Measurements from ENCODE around the gene CCDC182.

Gene CCDC182

DNA sequence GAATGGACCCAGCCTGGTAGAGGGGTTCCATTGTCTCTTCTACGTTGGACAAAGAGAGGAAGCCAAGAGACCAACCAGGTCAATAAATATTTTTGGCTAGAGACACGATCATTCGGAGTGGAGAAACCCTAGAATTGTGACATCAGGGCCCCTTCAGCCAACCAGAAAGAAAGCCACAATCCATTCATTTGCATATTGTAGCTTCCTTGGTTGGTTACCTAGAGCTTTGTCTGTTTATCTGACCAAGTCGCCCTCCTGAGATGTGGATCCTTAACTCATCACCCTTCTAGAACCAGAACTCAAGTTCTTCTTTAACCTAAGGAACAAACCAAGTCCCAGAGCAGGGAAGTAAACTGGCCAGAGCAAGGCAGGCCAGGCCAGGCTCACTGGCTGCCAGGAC, at the start of gene CCDC182:
CCDC182 (minus strand) TSS at position 58 of the 400 bp plus-strand sequence; CDS start at position 31, 27 bp downstream.
- no peak for DNase-seq

- no peak for DNase-seq
Observed at GRCh38 chr17:57794841-57795240, 49.7 kb upstream of the CCDC182 start.

DNA sequence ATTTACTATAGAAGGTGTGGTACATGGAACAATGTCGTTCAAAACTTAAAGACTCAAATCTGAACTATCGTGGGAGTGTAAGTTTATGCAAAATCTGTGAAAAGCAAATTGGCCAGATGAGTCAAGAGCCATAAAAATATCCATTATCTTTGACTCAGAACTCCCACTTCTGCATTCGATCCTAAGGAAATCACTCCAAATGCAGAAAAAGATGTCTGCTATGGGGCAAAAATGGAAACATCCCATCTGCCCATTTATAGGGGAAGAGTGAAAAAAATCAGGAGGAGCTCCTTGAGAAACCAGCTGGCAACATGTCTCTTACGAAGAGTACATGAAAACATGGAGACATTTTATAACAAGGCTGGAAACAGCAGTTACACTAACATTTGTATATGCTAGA, 43.6 kb upstream of the CCDC182 start:
- DNase-seq: no peak

GRCh38 chr17:57785022-57785421, 39.9 kb upstream of the CCDC182 start:
- DNase-seq: no peak

DNA sequence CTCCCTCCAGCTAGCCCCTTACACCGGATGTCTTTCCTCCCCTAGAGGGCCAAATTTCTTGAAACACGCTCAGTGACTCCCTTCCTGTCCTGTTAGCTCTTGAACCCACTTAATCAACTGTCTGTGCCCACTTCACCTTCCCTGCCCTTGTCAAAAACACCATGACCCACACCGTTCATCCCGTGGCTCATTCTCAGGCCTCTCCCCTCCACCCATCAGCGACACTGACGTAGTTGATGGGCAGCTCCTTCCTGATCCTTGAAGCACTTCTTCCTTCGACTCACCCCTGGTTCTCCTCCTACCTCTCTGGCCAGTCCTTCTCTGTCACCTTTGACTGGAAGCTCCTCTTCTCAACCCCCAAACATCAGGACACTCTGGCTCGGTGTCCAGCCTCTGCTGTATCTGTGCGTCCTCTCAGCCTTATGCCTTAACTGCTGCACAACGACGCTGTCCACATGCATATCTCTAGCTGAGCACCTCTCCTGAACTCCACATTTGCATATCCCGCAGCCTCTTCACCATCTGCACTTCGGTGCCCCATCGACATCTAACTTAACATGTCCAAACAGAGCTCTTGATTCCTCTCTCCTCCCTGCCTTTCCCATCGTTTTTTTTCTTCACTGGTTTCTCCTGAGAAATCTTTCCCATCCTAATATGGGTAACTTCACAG, 39.3 kb upstream of the CCDC182 start:
- DNase-seq: no peak

GRCh38 chr17:57783338-57783742, 38.2 kb upstream of the CCDC182 start:
- DNase-seq: no peak

DNA sequence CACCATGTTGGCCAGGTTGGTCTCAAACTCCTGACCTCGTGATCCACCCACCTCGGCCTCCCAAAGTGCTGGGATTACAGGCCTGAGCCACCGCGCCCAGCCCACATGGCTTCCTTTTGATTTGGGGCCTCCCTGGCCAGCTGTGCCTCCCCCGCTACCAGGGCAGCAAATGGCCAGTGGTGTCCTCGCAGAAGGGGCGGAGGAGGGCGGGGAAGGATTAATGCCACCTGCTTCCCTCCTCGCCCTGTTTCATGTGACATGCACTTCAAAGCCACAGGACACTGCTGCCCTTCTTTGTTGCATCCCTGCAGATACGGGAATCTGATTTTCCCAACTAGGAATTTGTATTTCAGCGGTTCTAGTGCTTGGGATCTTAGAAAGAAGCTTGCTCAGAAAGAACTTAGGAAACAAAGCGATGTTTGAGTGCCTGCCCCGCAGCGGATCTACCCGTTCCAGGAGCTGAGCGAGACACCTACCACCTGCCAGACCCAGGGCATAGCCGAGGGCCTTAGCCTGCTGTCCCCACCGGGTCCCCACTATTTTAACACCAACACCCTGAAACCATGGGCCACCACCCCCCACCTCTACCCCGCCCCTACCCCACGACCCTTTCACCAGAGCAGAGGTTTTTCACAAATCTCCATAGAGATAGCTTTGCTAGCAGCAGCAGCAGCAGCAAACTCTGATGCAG, 37.7 kb upstream of the CCDC182 start:
- DNase-seq: no peak

- no peak for DNase-seq
Observed at GRCh38 chr17:57782062-57782490, 37.0 kb upstream of the CCDC182 start.

DNA sequence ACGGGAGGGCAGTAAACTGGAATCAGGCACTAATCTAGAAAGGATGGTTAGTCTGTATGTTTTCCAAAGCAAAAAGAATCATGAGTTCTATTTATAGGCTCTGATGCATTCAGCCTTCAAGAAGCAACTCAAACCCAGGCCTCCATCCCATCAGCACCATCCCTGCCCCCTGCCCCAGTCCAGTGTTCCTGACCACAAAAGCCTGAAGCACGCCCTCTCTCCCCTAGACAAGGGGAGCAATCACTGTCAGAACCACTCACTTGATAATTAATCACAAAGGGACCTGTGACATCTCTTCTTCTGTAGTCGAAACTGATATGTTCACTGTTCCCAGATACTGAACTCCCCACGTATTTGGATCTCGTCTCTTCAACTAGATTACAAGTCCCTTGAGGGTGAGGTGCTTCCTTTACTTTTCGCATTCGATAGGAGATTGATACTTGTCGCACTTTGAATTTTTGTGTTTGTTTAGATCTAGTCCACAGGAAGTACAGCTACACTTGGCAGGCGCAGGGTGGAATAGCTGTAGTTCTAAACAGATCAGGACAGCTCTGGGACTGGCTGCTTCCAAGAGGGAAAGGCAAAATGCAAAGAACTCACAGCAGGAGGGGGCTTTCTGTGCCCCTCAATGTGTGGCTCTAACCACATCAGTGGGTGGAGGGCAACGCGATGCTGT, 36.4 kb upstream of the CCDC182 start:
- DNase-seq: no peak

GRCh38 chr17:57779706-57780105, 34.6 kb upstream of the CCDC182 start:
- DNase-seq: no peak

DNA sequence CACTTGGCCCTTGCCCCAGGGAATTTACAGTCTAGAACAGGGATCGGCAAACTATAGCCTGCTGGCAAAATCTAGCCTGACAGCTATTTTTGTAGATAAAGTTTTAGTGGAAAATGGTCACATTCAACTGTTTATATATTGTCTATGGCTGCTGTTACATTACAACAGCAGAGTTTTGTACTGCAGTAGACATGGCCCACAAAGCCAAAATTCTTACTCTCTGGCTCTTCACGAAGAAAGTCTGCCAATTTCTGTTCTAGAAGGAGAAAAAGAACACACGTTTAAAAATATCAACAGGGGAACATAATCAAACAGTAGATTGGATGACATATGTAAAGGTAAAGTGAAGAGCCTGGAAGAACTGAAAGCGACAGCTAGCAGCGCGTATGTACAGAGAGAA, 33.2 kb upstream of the CCDC182 start:
- DNase-seq: no peak

- no peak for DNase-seq
Observed at GRCh38 chr17:57776366-57776765, 31.3 kb upstream of the CCDC182 start.

DNA sequence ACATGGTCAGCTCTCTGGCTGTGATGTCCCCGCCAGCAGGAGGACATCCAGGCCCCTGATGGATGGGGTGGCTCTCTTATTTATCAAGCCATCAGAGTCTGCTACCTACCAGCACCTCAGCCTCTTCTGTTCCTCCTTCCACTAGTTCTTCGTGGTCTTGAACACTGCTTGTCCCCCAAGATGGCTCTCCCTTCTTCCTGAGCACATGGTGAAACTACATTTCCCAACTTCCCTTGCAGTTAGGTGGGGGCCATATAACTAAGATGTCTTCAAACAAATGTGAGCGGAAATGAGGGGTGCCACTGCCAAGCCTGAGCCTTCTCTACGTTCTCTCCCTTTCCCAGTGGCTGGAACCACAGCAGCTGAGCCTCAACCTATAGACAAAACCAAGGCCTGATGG, 29.8 kb upstream of the CCDC182 start:
- no peak for DNase-seq

- no peak for DNase-seq
Observed at GRCh38 chr17:57773557-57773956, 28.5 kb upstream of the CCDC182 start.

GRCh38 chr17:57772774-57773173, 27.7 kb upstream of the CCDC182 start:
- DNase-seq: no peak

- DNase-seq: no peak
Observed at GRCh38 chr17:57767561-57767960, 22.5 kb upstream of the CCDC182 start.

DNA sequence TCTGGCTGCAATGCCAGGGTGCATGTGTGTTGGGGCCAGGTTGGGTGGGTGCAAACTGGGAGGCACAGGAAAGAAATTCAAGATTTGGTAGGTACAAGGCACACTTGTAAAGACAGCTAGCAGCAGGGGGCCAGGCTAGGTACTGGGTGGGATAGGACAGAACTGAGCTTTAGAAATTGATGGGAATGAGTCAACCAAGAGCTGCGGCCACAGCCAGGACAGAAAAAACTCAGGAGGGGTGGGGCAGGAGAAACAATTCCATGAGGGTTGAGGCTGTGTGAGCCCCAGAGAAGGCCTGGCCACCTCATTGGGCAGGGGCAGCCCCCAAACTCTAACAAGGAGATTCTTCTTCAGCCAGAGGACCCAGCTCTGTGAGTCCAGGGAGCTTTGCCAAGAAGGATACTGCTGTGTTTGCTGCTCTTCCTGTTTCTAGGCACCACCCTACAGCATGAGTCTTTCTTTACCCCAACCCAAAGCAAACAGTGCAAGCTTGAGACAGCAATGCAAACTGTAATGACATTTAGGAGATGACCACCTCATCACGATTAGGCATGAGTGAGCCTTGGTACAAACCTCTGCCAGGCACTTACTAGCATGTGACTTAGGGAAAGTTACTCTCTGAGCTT, 21.3 kb upstream of the CCDC182 start:
- no peak for DNase-seq

DNA sequence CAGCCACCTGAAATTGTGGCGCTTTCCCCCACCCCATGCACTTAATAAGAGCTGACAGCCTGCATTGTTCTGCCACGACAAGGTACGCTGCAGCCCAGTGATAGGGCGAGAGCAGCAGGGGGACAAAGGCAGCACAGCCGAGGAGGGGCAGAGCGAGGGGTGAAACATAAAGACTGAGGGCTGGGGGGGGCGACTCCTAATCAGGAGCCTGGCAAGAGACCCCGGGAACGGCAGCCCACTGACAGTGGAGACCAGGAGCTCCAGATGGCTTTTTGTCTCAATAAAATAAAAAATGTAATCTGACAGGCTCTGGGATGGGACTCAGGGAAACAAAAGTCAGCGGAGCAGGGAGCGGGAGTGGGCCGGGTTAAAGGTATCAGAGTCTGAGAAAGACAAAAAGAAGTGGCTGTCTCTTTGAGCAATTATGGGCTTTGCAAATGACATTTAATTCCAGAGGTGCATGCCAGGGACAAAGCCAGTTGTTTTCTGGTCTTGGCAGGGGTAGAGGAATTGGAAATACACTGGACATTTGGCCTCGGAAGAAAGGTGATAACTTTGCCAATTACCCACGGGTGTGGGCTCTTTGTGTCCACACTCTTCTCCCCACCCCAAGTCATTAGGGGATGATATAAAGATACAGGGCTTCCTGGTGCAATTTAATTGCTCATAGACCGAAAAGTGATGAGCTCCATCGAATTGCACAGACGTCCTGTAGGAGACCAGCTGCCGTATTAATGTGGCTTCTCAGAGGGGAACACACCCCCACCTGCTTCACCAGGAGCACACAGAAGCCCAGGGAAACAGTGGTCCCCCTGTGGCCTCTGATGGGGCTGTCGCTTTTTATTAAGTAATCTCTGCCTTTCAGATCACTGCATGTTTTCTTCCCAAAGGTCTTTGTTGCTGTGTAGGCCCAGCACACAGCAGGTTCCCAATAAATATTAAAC, 17.6 kb upstream of the CCDC182 start:
- DNase-seq: no peak

GRCh38 chr17:57761887-57762286, 16.8 kb upstream of the CCDC182 start:
- no peak for DNase-seq

DNA sequence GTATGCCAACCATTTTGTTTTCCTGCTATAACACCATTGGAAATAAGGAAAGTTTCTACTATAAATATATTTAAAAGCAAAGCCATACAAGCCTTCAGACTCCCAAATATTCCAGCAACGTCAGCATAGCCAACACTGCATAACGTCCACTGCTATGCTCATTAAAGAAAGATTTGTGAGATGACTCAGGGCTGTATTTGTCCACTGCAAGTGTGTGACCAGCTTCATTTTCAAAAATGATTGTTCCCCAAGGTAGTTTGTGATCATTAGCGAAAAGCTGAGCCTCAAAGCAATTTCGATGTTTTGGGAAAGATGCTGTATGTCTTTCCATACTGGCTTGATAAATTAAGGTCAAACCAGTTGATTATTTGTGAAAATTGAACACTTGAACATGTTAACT, 14.9 kb upstream of the CCDC182 start:
- DNase-seq: no peak

GRCh38 chr17:57758654-57759053, 13.6 kb upstream of the CCDC182 start:
- no peak for DNase-seq

DNA sequence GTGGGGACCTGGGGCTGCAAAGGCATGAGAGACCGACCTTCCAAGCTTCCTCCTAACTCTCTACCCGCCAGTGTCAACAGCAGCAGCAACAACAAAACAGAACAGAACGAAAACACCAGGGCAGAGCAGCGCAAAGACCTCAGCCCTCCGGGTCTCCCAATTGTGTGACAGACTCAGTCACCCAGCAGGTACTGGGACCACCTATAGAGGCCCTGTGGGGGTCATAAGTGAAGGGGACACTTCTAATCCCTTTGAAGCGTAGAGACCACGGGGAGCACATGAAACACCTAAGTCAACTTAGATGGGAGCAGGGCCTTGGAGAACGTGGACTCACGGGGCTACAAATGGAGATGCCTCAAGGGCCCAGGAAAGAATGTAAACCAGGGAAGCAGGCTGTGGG, 12.6 kb upstream of the CCDC182 start:
- no peak for DNase-seq

DNA sequence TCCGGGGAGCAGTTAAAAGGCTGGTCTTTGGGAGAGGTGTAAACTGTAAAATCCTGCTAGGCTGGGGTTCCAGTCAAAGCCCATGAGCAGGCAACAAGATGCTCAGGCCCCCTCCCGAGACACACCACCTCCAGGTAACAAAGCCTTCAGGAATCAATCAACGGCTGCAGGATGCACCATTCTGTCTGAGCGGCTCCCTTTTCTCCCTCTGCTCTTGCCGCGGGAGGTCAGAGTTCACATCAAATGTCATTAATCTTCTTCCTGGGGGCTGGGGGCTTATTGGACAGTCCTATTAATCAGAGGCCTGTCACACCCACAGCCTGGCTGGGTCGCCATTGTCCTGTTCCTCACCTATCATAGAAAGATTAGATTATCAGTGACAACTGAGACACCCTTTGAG, 11.9 kb upstream of the CCDC182 start:
- DNase-seq: no peak

Data from amniotic stem cell (primary cell).